Measurements from ENCODE around the gene SLC6A3. TPM values are rescaled to one million over a fixed set of nuclear protein-coding genes. Genes with fewer than 3 reads are reported as not detected.

The SLC6A3 gene
- total and polyA plus RNA-seq, 3 donors from 2014 or later, result 0.55 to 1.5 (median 0.83) TPM

- intact Hi-C loops (cut with DNase I; ENCODE audit: low total_unique reads), result no loop called here
- no peak for DNase-seq
- no peak overlapping the region for H3K27ac ChIP-seq
- H3K4me1 ChIP-seq, result no peaks in the 10 kb centered on the region
- no peak overlapping the region for H3K4me3 ChIP-seq
- 87 to 90% methylated on average over 14 of the region's 14 CpGs for WGBS, 2 donors
- H3K36me3 ChIP-seq (ENCODE audit: low read depth, missing control alignments), result no peaks in the 10 kb centered on the region
- H3K9me3 ChIP-seq, result no peaks in the 10 kb centered on the region
- H3K27me3 ChIP-seq, result no peaks in the 10 kb centered on the region
- TF ChIP-seq POLR2A (IDR thresholded peaks at IDR 0.05), result no peak
- no peak for TF ChIP-seq CTCF (IDR thresholded peaks at IDR 0.05)
These were observed 78.7 kb downstream of the SLC6A3 start for GRCh38 chr5:1366514-1366913.

- H3K27ac ChIP-seq, result no peak overlapping the region
- no peak for DNase-seq
- intact Hi-C loops (cut with DNase I; ENCODE audit: low total_unique reads), result no loop called here
- H3K4me3 ChIP-seq, result no peak overlapping the region
- no peaks in the 10 kb centered on the region for H3K4me1 ChIP-seq
- H3K36me3 ChIP-seq (ENCODE audit: low read depth, missing control alignments), result no peaks in the 10 kb centered on the region
- TF ChIP-seq POLR2A (IDR thresholded peaks at IDR 0.05) (no peak), CTCF (IDR thresholded peaks at IDR 0.05) (no peak)
- no peaks in the 10 kb centered on the region for H3K9me3 ChIP-seq
- no peaks in the 10 kb centered on the region for H3K27me3 ChIP-seq
- 82 to 83% methylated on average over 9 of the region's 9 CpGs for WGBS, 2 donors
These were observed 81.0 kb downstream of the SLC6A3 start for GRCh38 chr5:1364211-1364610.

GRCh38 chr5:1363581-1363980 is 81.7 kb downstream of the SLC6A3 start:
- DNase-seq, result no peak
- H3K27me3 ChIP-seq, result no peaks in the 10 kb centered on the region
- intact Hi-C loops (cut with DNase I; ENCODE audit: low total_unique reads), result no loop called here
- 88 to 95% methylated on average over 12 to 16 of the region's 16 CpGs for WGBS, 2 donors
- H3K36me3 ChIP-seq (ENCODE audit: low read depth, missing control alignments), result no peaks in the 10 kb centered on the region
- no peak overlapping the region for H3K4me3 ChIP-seq
- TF ChIP-seq CTCF (IDR thresholded peaks at IDR 0.05), result no peak
- H3K27ac ChIP-seq, result no peak overlapping the region
- H3K4me1 ChIP-seq, result no peaks in the 10 kb centered on the region
- H3K9me3 ChIP-seq, result no peaks in the 10 kb centered on the region

GRCh38 chr5:1363160-1363559 is 82.1 kb downstream of the SLC6A3 start:
- H3K36me3 ChIP-seq (ENCODE audit: low read depth, missing control alignments), result no peaks in the 10 kb centered on the region
- no peak for DNase-seq
- no peaks in the 10 kb centered on the region for H3K4me1 ChIP-seq
- H3K9me3 ChIP-seq, result no peaks in the 10 kb centered on the region
- no peak for TF ChIP-seq CTCF (IDR thresholded peaks at IDR 0.05)
- no peak for TF ChIP-seq POLR2A (IDR thresholded peaks at IDR 0.05)
- H3K27me3 ChIP-seq, result no peaks in the 10 kb centered on the region
- whole genome bisulfite sequencing, 2 donors, result 65 to 81% methylated on average over 6 of the region's 6 CpGs
- intact Hi-C loops (cut with DNase I; ENCODE audit: low total_unique reads), result no loop called here
- no peak overlapping the region for H3K4me3 ChIP-seq
- no peak overlapping the region for H3K27ac ChIP-seq

- Histone ChIP-seq H3K4me3 (no peak overlapping the region), H3K27me3 (no peaks in the 10 kb centered on the region), H3K36me3 (ENCODE audit: low read depth, missing control alignments) (no peaks in the 10 kb centered on the region), H3K4me1 (no peaks in the 10 kb centered on the region), H3K9me3 (no peaks in the 10 kb centered on the region), H3K27ac (no peak overlapping the region)
- intact Hi-C loops (cut with DNase I; ENCODE audit: low total_unique reads), result no loop called here
- no peak for TF ChIP-seq CTCF (IDR thresholded peaks at IDR 0.05)
- no peak for TF ChIP-seq POLR2A (IDR thresholded peaks at IDR 0.05)
- DNase-seq, result no peak
- WGBS, 2 donors, result 79 to 86% methylated on average over 29 of the region's 29 CpGs
These were observed 82.8 kb downstream of the SLC6A3 start for GRCh38 chr5:1362242-1363015.

Measured in testis (tissue), 3 donors.